LoVo (cell line): ENCODE results near the gene NLGN1.
"Not testable (repeated sequence)": the region's sequence is repeated elsewhere in the genome, so short reads cannot be mapped to it uniquely, and the experiment has no call there.

ENCODE experiments used
- DNase-seq: peaks from one replicate; pipeline ENCODE4 v3.0.0-alpha.2; 2016; ENCODE audit warnings: low spot score

Gene NLGN1

GRCh38 chr3:173397161-173398110 lies at the start of gene NLGN1:
TSS of gene NLGN1 (plus strand) at chr3:173397744.
- DNase-seq: no peak

- no peak for DNase-seq
Observed at GRCh38 chr3:173351886-173352285, 45.7 kb upstream of the NLGN1 start.

DNA sequence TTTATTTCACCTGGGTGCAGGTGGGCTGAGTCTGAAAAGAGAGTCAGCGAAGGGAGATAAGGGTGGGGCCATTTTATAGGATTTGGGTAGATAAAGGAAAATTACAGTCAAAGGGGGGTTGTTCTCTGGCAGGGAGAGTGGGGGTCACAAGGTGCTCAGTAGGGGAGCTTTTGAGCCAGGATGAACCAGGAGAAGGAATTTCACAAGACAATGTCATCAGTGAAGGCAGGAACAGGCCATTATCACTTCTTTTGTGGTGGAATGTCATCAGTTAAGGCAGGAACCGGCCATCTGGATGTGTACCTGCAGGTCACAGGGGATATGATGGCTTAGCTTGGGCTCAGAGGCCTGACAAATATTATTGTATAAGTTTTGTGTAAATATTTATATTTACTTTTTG lies 44.4 kb upstream of the NLGN1 start:
- DNase-seq: not testable (repeated sequence)

GRCh38 chr3:173354124-173354523 lies 43.4 kb upstream of the NLGN1 start:
- DNase-seq: no peak

DNA sequence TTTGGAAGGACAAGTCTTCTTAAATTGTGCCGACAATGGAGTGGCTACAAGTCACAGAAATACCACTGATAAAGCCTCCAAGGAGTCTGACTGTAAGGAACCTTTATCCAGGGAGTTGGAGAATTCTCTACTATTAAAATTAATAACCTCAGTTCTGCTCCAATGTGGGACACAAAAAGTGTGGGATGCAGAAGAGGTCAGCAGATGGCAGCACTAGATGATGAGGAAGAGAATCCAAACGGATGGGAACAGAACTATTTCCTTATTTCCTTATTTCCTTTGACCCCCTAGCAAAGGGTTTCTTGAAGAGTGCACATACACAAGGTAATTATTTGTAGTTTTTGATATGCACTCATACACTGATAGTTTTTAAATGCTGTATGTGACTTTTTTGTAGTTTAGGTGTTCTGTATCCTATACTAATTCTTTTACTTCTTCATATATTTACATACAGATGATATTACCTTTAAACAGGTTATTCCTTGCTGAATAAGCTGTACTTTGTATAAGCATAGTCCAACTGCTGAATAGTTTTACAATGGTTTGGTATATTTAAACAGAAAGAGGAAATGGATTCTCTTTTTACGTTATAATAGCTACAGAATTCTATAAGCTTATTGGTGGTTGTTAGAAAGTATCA lies 25.6 kb upstream of the NLGN1 start:
- DNase-seq: peak; percentile 25

DNA sequence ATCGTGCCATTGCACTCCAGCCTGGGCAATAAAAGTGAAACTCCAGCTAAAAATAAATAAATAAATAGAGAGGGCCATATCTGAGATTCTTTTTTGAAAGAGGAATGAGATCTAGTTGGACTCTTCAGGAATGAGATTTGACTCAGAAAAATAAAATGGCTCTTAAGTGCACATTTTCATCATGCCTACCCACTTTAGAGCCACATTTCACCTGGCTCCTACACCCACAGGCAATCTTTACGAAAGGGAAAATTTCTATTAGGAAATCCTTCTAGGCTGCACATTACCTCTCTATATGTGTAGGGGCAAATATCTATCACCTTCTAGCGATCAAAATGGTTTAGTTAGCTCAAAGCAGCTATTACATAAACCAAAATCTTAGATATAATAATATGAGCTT lies 16.9 kb upstream of the NLGN1 start:
- no peak for DNase-seq

DNA sequence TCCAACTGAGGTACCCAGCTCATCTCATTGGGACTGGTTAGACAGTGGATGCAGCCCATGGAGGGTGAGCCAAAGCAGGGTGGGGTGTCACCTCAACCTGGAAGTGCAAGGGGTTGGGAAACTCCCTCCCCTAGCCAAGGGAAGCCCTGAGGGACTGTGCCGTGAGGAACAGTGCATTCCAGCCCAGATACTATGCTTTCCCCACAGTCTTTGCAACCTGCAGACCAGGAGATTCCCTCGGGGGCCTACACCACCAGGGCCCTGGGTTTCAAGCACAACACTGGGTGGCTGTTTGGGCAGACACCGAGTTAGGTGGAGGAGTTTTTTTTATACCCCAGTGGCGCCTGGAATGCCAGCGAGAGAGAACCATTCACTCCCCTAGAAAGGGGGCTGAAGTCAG lies 15.6 kb upstream of the NLGN1 start:
- DNase-seq: not testable (repeated sequence)

DNA sequence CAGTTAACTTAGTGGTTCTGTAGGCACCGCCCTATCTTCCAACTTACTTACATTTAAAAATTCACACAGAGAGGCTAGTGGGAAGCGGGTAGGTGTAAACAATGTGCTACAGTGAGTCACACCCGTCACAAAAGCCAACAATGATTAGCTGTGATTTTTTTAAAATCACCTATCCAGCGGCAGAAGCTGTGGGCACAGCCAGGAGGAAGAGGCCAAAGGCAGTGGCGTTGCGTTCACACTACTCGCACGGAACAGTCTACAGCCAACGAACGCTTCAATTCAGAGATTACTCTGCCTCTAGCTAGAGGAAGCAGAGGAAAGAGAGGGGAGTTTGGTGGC lies 2.5 kb upstream of the NLGN1 start:
- DNase-seq: peak; percentile 54

DNA sequence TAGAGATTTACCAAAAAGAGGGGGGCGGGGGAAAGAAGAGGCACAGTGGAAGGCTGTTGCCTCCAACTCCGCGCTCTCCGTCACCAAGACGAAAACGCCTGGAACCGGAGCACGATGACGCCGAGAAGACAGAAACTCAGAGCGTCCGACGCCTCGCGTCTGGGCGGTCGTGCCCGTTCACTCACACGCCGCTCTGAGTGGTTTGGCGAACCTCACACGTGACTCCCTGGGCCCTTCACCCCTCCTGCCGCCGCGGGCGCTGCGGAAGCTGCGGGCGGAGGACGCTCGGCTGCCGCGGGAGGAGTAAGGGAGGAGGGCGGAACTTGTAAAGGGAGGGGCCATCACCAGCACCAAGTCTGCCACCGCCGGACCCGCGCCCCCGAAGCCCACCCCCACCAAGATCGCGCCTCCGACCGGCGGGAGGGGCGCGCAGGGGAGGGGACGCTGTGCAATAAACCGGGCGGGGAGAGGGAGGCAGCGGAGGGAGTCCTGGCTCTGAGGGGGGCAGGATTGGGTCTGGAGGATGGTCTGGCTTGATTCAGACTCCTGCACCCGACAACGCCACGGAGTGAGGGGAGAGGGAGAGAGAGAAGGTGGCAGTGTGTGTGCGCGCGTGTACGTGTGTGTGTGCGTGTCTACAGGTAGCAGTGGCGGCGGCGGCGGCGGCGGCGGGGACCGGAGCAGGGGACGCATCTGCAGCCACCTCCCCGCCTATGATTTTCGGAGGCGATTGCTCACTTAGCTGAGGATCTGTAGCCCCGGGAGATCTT lies 1.9 kb upstream of the NLGN1 start:
- peak; percentile 84 for DNase-seq

DNA sequence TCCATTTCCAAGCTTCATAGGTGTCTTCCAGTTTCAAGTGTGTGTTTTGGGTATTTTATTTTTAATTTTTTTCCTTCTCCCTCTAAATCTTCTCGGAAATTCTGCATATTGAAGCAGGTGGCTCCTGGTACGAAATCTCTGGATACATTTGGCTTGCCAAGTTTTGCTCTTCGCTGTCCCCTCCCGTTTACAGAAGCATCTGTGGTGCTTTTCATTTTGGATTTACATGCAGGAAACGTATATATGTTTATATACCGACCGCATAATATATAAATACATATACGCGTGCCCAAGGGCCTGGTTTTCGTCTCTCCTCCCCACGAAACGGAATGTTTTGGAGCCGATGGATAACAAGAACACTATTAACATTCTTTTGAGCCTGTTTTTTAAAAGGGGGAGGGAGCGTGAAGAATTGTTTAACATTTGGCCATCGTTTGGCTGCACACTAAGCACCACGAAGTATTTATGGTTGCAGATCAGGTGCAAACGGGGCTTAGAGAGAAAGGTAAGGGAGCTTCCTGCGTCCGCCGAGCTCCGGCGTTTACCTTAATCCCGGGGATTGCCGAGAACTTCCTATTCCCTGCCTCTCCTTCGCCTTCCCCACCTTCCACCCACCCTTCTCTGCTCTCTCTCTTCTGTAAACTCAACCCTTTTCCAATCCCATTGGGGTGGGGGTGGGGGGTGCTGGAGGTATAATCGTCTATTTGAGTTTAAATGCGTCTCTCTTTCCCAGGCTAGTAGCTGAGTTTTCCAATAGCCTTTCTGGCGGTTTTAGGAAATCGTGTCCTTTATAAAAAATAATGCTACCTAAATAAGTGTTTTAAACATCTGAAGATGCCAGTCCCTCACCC lies 1.1 kb upstream of the NLGN1 start:
- DNase-seq: no peak

DNA sequence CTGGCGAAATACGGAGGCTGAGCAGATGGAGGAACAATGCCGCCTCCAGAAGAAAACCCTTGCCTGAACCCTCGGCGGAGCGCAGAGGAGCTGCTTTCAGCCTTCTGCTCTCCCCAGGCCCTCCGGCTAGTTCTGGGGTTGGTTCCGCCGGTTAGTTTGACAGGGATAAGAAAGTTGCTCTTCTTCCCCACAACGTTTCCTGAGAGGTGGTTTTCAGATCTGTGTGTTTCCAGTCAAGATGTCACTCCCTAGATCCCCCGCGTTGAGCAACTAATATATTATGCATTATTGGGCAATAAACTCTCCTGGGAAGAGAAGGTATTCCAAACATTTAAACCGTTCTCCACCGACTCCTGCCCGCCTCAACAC lies 551 bp downstream of the NLGN1 start:
- no peak for DNase-seq

- no peak for DNase-seq
Observed at GRCh38 chr3:173399044-173399443, 1.5 kb downstream of the NLGN1 start.

GRCh38 chr3:173401369-173401768 lies 3.8 kb downstream of the NLGN1 start:
- no peak for DNase-seq

GRCh38 chr3:173402656-173403055 lies 5.1 kb downstream of the NLGN1 start:
- no peak for DNase-seq

DNA sequence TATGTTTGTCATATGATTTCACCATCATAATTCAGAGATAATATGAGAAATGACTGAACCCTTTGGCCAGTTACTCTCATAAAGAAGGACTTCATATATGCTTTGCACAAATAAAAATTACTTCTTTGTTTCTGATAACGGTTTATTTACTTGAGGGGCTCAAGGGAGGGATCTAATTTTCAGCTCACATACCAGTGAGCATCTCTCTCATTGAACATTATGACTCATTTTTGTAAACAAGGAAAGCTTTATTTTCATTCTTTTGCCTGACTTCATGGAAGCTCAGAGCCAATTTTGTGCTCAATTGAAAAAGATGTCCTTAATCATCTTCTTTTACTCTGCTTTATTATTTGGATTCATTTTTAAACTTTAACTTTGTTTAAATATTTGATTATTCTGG lies 5.8 kb downstream of the NLGN1 start:
- DNase-seq: no peak

DNA sequence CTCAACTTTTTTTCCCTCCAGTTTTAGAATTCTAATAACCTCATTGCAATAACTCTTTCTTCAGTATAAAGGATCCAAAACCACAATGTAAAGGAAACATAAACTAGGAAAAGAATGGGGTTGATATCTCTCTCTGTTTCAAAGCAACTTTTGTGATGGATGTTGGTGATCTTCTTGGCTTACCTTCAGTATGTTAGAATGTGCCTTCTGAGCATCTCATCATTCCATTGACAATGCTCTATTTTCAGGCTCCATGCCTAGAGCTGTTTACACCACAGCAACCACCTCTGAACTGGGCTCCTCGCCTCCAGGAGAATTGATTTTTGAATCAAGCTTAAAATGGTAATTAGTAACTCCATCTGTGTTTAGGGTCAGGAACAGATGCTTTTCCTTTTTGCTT lies 6.6 kb downstream of the NLGN1 start:
- DNase-seq: no peak

- no peak for DNase-seq
Observed at GRCh38 chr3:173410436-173410835, 12.9 kb downstream of the NLGN1 start.

- DNase-seq: no peak
Observed at GRCh38 chr3:173410849-173411248, 13.3 kb downstream of the NLGN1 start.

GRCh38 chr3:173411375-173411973 lies 13.9 kb downstream of the NLGN1 start:
- DNase-seq: no peak

DNA sequence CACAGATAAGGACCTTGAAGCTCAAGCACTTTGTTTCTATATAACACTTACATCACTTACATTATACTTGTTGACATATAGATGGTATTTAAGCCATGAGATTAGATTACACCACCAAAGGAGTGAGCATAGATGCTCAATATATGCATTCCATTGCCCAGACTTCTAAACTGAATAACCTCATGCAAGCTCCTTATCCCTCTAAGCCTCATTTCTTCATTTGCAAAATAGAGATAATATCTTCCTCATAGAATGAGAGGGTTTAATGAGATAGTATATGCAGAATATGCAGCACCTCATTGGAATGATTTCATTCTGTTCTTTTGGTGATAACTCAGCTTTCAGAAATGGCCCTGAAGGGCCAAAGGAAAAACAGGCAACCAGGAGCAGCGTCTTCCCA lies 18.5 kb downstream of the NLGN1 start:
- DNase-seq: no peak

DNA sequence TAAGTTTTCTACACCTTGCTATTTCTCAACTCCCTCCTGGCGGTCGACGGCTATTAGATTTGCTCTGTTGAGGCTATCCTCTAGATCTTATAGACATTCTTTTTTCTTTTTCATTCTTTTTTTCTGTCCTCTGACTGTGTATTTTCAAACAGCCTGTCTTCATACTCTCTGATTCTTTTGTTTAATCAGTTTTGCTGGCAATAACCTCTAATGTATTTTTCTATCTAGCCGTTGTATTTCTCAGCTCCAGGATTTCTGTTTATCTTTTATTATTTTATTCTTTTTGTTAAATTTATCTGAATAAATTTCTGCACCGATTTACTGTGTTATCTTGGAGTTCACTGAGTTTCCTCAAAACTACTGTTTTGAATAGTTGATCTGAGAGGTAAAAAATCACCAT lies 31.5 kb downstream of the NLGN1 start:
- no peak for DNase-seq

DNA sequence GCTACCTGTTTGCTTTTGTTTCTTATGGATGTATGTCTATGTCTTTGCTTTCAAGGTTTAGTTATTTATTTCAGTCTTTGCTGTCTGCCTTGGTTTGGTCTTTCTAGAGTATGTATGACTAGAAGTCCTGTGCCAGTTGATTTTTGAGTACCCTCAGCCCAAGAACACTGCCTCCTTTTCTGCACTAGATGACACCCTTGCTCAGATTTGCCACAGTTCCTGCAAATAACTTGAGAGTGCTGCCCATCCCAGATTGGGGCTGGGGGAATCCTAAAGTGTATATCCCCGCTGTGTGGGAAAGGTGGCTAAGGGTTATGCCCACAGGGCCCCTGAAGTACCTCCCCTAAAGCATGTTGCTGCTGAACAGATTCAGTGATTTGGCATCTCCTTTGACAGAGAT lies 32.0 kb downstream of the NLGN1 start:
- DNase-seq: no peak
